Activated naive CD4-positive, alpha-beta T cell treated with anti-CD3 and anti-CD28 coated beads for 36 hours (primary cell): ENCODE data around the gene CARNS1. TPM values are rescaled to one million over a fixed set of nuclear protein-coding genes. Genes with fewer than 3 reads are reported as not detected.

ENCODE experiments used
- CTCF ChIA-PET: fragments of 350-600 bp; sonication (Branson Sonifier 250); formaldehyde crosslinking; loops from one replicate; lab custom pipeline; 2021; ENCODE audit warnings: antibody characterized with exemption; lab: Charles Lee
- DNase-seq: peaks from one replicate; pipeline ENCODE4 v3.0.0-alpha.2; 2020
- H3K27ac Mint-ChIP-seq: one replicate; pipeline ENCODE4 v1.8.0; 2021; ENCODE audit warnings: mild to moderate bottlenecking, mixed read lengths
- H3K27me3 Mint-ChIP-seq: one replicate; pipeline ENCODE4 v1.8.0; 2021; ENCODE audit warnings: low read depth, mixed read lengths
- H3K36me3 Mint-ChIP-seq: one replicate; pipeline ENCODE4 v1.8.0; 2021; ENCODE audit warnings: low read depth, mixed read lengths
- H3K4me1 Mint-ChIP-seq: one replicate; pipeline ENCODE4 v1.8.0; 2021; ENCODE audit warnings: low read depth, mixed read lengths
- H3K4me3 Mint-ChIP-seq: one replicate; pipeline ENCODE4 v1.8.0; 2021; ENCODE audit warnings: mild to moderate bottlenecking, moderate library complexity, mixed read lengths
- H3K9me3 Mint-ChIP-seq: one replicate; pipeline ENCODE4 v1.8.0; 2021; ENCODE audit warnings: mixed read lengths
- intact Hi-C: fragments of 100-400 bp; cut with micrococcal nuclease; formaldehyde crosslinking; loops from one replicate; pipeline ENCODE4 v1.15.1; 2023
- total RNA-seq, 2 experiments: library from RNA; stranded (reverse); gene quantifications; one replicate each; pipeline ENCODE4 v1.2.3, GENCODE V29; 2021

Gene CARNS1
- total RNA-seq, 2 experiments from 2014 or later: 0.91 to 2.0 TPM

DNA sequence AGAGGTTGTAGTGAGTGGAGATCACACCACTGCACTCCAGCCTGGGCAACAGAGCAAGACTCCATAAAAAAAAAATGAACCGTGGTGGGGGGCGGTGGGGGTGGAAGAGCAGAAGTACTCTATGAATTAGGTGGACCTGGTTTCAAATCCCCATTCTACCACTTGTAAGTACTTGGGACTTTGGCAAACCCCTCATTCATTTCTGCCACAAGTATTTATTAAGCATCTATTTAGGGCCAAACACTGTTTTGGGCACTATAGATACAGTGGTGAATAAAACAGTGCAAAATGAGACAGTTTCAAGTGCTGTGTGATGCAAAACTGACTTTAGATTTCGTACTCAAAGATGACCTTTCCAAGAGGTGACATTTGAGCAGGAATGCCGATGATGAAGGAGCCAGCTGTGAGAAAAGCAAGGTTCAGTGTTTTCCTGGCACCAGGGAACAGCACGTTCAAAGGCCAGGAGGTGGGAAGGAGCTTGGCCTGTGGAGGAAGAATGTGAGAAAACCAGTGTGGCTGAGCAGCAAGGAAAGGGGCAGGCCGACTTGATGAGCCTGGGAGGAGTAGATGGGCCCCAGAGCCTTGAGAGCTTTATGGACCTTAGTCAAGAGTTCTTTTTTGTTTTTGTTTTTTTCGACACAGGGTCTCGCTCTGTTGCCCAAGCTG, 55.0 kb downstream of the CARNS1 start:
- peaks cover 2% of the 10 kb centered on the region for H3K36me3 Mint-ChIP-seq
- peaks cover 28% of the 10 kb centered on the region for H3K4me1 Mint-ChIP-seq
- H3K27ac Mint-ChIP-seq: peak overlapping the region; percentile 86

DNA sequence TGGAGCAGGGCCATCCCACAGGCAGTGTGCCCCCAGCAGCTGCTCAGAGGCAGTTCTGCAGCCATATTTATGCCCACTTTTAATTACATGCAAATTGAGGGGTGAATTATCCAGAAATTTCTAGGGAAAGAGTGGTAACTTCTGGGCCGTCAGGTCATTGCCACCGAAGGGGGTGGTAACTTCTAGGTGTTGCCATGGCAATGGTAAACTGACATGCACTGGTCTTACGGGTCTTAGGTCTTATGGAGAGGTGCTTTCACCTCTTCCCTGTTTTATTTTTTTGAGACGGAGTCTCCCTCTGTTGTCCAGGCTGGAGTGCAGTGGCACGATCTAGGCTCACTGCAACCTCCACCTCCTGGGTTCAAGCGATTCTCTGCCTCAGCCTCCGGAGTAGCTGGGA, 57.4 kb downstream of the CARNS1 start:
- H3K4me1 Mint-ChIP-seq: peaks cover 11% of the 10 kb centered on the region
- DNase-seq: no peak
- H3K4me3 Mint-ChIP-seq: no peak overlapping the region
- no peaks in the 10 kb centered on the region for H3K9me3 Mint-ChIP-seq
- H3K27ac Mint-ChIP-seq: no peak overlapping the region
- H3K36me3 Mint-ChIP-seq: no peaks in the 10 kb centered on the region
- intact Hi-C loops: no loop called here
- CTCF ChIA-PET: no interaction called here
- no peaks in the 10 kb centered on the region for H3K27me3 Mint-ChIP-seq

More for the DNA sequence above, 55.0 kb downstream of the CARNS1 start:
- DNase-seq: no peak
- intact Hi-C loops: no loop called here
- H3K4me3 Mint-ChIP-seq: peak overlapping the region; percentile 75
- no peaks in the 10 kb centered on the region for H3K9me3 Mint-ChIP-seq
- no peaks in the 10 kb centered on the region for H3K27me3 Mint-ChIP-seq
- CTCF ChIA-PET: interaction anchor here (0.9 to 1.8 kb wide), 2 partner anchors 14 to 66 kb away, joined by 3 to 6 read pairs; no protein-coding TSS in a partner anchor

Other genes with a start within 250 kb of the CARNS1 start
- 100 to 1,000 TPM; 293 to 295 TPM for gene GRK2, start 149.2 kb upstream of the CARNS1 start, total RNA-seq
- gene ANKRD13D, start 126.4 kb upstream of the CARNS1 start, total RNA-seq: 10 to 100 TPM; 56.2 to 61.9 TPM
- gene SSH3, start 112.1 kb upstream of the CARNS1 start, total RNA-seq: 1 to 10 TPM; 4.1 to 5.4 TPM
- gene POLD4, start 62.1 kb upstream of the CARNS1 start, total RNA-seq: 10 to 100 TPM; 40.7 to 42.0 TPM
- not detected for gene CLCF1, start 42.1 kb upstream of the CARNS1 start, total RNA-seq
- 10 to 100 TPM; 29.5 to 30.7 TPM for gene RAD9A, start 23.7 kb upstream of the CARNS1 start, total RNA-seq
- gene PPP1CA, start 13.8 kb upstream of the CARNS1 start, total RNA-seq: 100 to 1,000 TPM; 202 to 204 TPM
- 10 to 100 TPM; 73.7 to 81.4 TPM for gene TBC1D10C, start 11.6 kb upstream of the CARNS1 start, total RNA-seq
- 10 to 100 TPM; 50.7 to 51.2 TPM for gene RPS6KB2, start 12.8 kb downstream of the CARNS1 start, total RNA-seq
- gene PTPRCAP, start 22.0 kb downstream of the CARNS1 start, total RNA-seq: 10 to 100 TPM; 56.8 to 62.4 TPM
- gene CORO1B, start 27.8 kb downstream of the CARNS1 start, total RNA-seq: 100 to 1,000 TPM; 298 to 305 TPM
- not detected for gene GPR152, start 37.1 kb downstream of the CARNS1 start, total RNA-seq
- gene CABP4, start 39.7 kb downstream of the CARNS1 start, total RNA-seq: 1 to 10 TPM; 1.4 to 2.3 TPM
- gene TMEM134, start 53.6 kb downstream of the CARNS1 start, total RNA-seq: 10 to 100 TPM; 52.6 to 56.1 TPM
- 100 to 1,000 TPM; 163 to 166 TPM for gene AIP, start 67.3 kb downstream of the CARNS1 start, total RNA-seq
- 100 to 1,000 TPM; 112 to 127 TPM for gene PITPNM1, start 89.7 kb downstream of the CARNS1 start, total RNA-seq
- 10 to 100 TPM; 53.7 to 55.1 TPM for gene CDK2AP2, start 92.5 kb downstream of the CARNS1 start, total RNA-seq
- gene CABP2, start 107.8 kb downstream of the CARNS1 start, total RNA-seq: not detected
- 100 to 1,000 TPM; 398 to 403 TPM for gene GSTP1, start 168.1 kb downstream of the CARNS1 start, total RNA-seq
- gene NDUFV1, start 191.3 kb downstream of the CARNS1 start, total RNA-seq: 100 to 1,000 TPM; 347 to 356 TPM
- gene NUDT8, start 214.3 kb downstream of the CARNS1 start, total RNA-seq: 10 to 100 TPM; 29.7 to 30.4 TPM
- not detected for gene TBX10, start 224.1 kb downstream of the CARNS1 start, total RNA-seq
- not detected for gene ACY3, start 235.1 kb downstream of the CARNS1 start, total RNA-seq